Progenitor cell of endocrine pancreas (in vitro differentiated cells): ENCODE data around the gene GRM8. TPM values are rescaled to one million over a fixed set of nuclear protein-coding genes. Genes with fewer than 3 reads are reported as not detected.

Experiments
- DNase-seq: peaks from one replicate; pipeline ENCODE4 v3.0.0; 2021; ENCODE audit warnings: low spot score; ENCODE audit not compliant: unreplicated experiment
- H3K27ac Mint-ChIP-seq: 2 replicates; pipeline ENCODE4 v1.8.0; 2021; ENCODE audit warnings: mild to moderate bottlenecking, moderate library complexity, mixed read lengths
- H3K27me3 Mint-ChIP-seq: 2 replicates; pipeline ENCODE4 v1.8.0; 2021; ENCODE audit warnings: mixed read lengths
- H3K36me3 Mint-ChIP-seq: 2 replicates; pipeline ENCODE4 v1.8.0; 2022; ENCODE audit warnings: mixed read lengths; ENCODE audit not compliant: insufficient read depth
- H3K4me1 Mint-ChIP-seq: 2 replicates; pipeline ENCODE4 v1.8.0; 2021; ENCODE audit warnings: low read depth, mixed read lengths
- H3K4me3 Mint-ChIP-seq: 2 replicates; pipeline ENCODE4 v1.8.0; 2021; ENCODE audit warnings: low read depth, mild to moderate bottlenecking, moderate library complexity, mixed read lengths
- H3K9me3 Mint-ChIP-seq: 2 replicates; pipeline ENCODE4 v1.8.0; 2021; ENCODE audit warnings: low read depth, mixed read lengths
- CTCF ChIP-seq: fragments of 200-600 bp; sonication (generic); IDR thresholded peaks from one replicate; pipeline ENCODE4 v1.5.0; 2021; ENCODE audit warnings: antibody characterized with exemption, mild to moderate bottlenecking; ENCODE audit not compliant: unreplicated experiment
- total RNA-seq: library from RNA; stranded (reverse); gene quantifications from 2 replicates; pipeline ENCODE4 v1.2.1, GENCODE V29; 2021

The GRM8 gene
- total RNA-seq, 1 donor from 2014 or later = 4.2 TPM

DNA sequence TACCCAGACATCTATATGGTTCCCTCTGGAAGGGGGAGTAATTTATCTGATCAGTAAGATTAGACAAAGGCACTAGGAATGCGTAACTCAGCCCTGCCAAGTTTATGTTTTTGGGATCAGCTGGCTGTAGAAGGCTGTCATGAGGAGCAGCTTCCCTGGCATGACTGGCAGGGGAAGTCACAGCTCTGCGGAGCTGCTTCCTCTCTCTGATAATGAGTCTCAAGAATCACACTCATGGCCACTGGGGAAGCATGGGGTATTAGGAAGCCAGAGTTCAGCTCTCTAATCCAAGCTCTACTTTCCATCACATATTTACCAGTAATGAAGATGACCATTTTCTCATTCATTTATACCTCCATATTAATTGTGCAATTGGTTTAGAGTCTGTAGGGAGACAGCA is 758.9 kb downstream of the GRM8 start:
- Mint-ChIP-seq H3K36me3 (peaks cover 3% of the 10 kb centered on the region), H3K27me3 (no peaks in the 10 kb centered on the region), H3K27ac (no peak overlapping the region), H3K4me1 (peaks cover 30% of the 10 kb centered on the region), H3K9me3 (peaks cover 6% of the 10 kb centered on the region), H3K4me3 (no peak overlapping the region)
- no peak for DNase-seq
- TF ChIP-seq CTCF = no peak

DNA sequence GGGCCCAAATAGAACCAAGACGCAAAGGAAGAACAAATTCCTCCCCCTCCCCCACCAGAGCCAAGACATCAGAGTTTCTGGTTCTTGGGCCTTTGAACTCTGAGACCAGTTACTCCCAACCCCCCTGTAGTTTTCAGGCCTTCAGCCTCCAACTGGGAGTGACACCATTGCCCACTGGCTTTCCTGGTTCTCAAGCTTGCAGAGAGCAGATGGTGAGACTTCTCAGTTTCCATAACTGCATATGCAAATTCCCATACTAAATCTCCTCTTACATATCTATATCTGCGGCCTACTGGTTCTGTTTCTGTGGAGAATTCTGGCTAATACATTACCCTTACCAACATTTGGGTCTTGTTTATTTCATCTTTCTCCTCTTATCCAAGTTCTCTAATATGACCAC is 762.9 kb downstream of the GRM8 start:
- Mint-ChIP-seq H3K36me3 (peaks cover 3% of the 10 kb centered on the region), H3K27me3 (no peaks in the 10 kb centered on the region), H3K27ac (peak overlapping the region; percentile 60), H3K4me3 (no peak overlapping the region), H3K4me1 (peaks cover 36% of the 10 kb centered on the region), H3K9me3 (peaks cover 8% of the 10 kb centered on the region)
- TF ChIP-seq CTCF = no peak
- no peak for DNase-seq

GRCh38 chr7:126487728-126488442 is 764.9 kb downstream of the GRM8 start:
- Mint-ChIP-seq H3K27me3 (no peaks in the 10 kb centered on the region), H3K9me3 (peaks cover 8% of the 10 kb centered on the region), H3K4me3 (no peak overlapping the region), H3K36me3 (peaks cover 3% of the 10 kb centered on the region), H3K27ac (no peak overlapping the region), H3K4me1 (peaks cover 33% of the 10 kb centered on the region)
- no peak for TF ChIP-seq CTCF
- DNase-seq = no peak

GRCh38 chr7:126486806-126487205 is 765.9 kb downstream of the GRM8 start:
- no peak for TF ChIP-seq CTCF
- H3K9me3 Mint-ChIP-seq = peaks cover 13% of the 10 kb centered on the region

DNA sequence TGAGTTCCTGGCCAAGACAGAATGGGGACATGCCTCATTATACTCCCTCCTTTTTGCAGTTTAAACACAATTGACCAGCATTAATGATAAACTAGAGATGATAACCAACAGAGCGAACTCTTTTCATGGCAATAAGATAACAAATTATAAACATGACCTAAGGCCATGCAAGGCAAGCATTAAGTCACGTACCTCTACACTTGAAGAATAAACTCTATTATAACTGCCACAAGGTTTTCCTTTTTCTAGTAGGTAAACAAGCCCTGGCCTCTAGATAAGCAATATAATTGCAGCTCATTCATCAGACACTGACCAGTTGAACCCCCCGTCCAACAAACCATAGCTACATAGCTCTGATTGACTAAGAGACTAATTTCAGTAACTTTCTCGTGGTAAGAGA is 767.0 kb downstream of the GRM8 start:
- no peak overlapping the region for H3K4me3 Mint-ChIP-seq
- H3K27ac Mint-ChIP-seq = peak overlapping the region; percentile 36
- no peak for DNase-seq
- H3K4me1 Mint-ChIP-seq = peaks cover 30% of the 10 kb centered on the region
- H3K36me3 Mint-ChIP-seq = peaks cover 6% of the 10 kb centered on the region
- peaks cover 20% of the 10 kb centered on the region for H3K9me3 Mint-ChIP-seq
- H3K27me3 Mint-ChIP-seq = no peaks in the 10 kb centered on the region
- no peak for TF ChIP-seq CTCF

More at GRCh38 chr7:126486806-126487205, 765.9 kb downstream of the GRM8 start:
- no peak overlapping the region for H3K4me3 Mint-ChIP-seq
- no peak overlapping the region for H3K27ac Mint-ChIP-seq
- peaks cover 30% of the 10 kb centered on the region for H3K4me1 Mint-ChIP-seq
- DNase-seq = no peak
- peaks cover 3% of the 10 kb centered on the region for H3K36me3 Mint-ChIP-seq
- no peaks in the 10 kb centered on the region for H3K27me3 Mint-ChIP-seq
